G401 (cell line): Measurements from ENCODE around the gene NTRK2. TPM values are rescaled to one million over a fixed set of nuclear protein-coding genes. Genes with fewer than 3 reads are reported as not detected.
A peak's percentile ranks its signal among the peaks of the same experiment; 100 is the strongest.

ENCODE experiments used
- DNase-seq: peaks from one replicate; pipeline ENCODE4 v3.0.0-alpha.2; 2015; ENCODE audit warnings: low spot score
- in situ Hi-C: cut with HindIII; loops from 2 replicates; pipeline ENCODE4 v1.10.0; 2016; ENCODE audit warnings: low sequenced_read_pairs, mixed read lengths
- total RNA-seq: library from RNA; depleted of rRNA; stranded (reverse); fragments of >200 nt; shearing (Covaris generic); gene quantifications from 2 replicates; pipeline ENCODE4 v1.2.3, GENCODE V29; 2014

The NTRK2 gene
- total RNA-seq, 1 experiment from 2014 or later, result not detected

GRCh38 chr9:84807431-84807830, 137.9 kb downstream of the NTRK2 start:
- in situ Hi-C loops, result no loop called here
- no peak for DNase-seq

DNA sequence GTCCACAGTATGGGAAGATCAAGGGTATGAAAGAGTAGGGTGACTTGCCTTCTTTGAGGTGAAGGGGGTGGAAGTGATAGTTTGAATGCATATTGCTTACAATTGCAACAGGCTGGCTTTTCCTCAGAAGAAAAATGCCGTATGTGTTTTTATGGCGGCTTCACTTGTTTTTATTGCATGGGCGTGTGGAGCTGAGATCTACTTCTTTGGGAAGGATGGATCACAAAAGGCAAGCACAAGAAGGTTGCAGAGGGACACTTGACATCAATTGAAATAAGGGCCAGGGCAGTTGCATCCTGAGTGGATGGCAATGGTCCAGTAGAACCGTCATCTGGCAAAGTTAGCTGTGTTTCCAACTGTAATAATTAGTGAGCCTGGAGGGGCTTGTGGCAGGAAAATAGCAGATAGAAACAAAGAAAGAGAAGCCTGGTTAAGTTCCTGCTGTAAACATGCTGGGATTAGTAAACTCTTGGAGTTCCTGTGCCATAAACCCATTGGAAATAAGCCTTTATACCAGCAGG, 138.4 kb downstream of the NTRK2 start:
- in situ Hi-C loops, result no loop called here
- DNase-seq, result peak; percentile 75

DNA sequence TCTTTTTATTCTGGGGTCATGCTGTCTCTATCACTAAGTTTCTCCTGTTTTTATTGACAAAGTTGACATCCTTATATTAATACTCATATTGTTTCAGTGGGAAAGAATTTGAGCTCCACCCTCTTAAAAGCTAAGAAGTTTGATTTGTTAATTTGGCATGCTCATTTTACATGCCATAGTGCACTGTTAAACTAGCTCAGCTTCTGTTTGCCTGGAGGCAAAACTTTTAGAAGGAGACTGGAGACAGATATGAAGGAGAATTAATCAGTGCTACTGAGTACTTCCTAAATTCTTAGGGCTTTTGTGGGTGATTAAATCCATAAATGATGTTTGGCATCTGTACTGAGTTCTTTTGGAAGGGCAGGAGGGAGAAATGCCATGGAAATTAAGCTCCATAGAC, 138.9 kb downstream of the NTRK2 start:
- in situ Hi-C loops, result no loop called here

GRCh38 chr9:84811072-84811750, 141.7 kb downstream of the NTRK2 start:
- DNase-seq, result peak; percentile 63
- in situ Hi-C loops, result no loop called here

More for the DNA sequence above, 138.9 kb downstream of the NTRK2 start:
- no peak for DNase-seq

GRCh38 chr9:84811751-84812074, 142.2 kb downstream of the NTRK2 start:
- in situ Hi-C loops, result no loop called here
- DNase-seq, result no peak

DNA sequence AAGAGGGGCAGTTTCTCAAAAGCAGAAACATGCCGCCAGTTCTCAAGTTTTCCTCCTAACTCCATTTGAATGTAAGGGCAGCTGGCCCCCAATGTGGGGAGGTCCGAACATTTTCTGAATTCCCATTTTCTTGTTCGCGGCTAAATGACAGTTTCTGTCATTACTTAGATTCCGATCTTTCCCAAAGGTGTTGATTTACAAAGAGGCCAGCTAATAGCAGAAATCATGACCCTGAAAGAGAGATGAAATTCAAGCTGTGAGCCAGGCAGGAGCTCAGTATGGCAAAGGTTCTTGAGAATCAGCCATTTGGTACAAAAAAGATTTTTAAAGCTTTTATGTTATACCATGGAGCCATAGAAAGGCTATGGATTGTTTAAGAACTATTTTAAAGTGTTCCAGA, 142.8 kb downstream of the NTRK2 start:
- DNase-seq, result peak; percentile 59
- in situ Hi-C loops, result no loop called here

GRCh38 chr9:84812847-84813246, 143.3 kb downstream of the NTRK2 start:
- no peak for DNase-seq
- in situ Hi-C loops, result no loop called here

DNA sequence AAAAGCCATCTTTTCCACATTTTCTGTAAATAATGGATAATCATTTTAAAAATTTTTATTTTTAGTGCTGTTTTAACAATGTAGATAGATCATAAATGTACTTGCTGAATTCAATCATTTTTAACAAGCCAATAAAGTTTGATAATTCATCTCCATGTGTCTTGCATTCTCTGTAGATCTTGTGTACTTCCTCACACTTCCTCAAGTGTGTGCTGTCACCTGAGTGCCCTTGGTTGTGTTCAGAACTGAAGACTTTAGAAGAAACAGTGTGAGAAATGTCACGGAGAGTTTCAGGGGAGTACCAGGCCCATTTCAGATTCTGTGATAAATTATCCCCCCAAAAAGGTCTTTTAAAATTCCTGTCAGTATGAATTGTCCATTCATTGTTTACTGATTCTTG, 146.0 kb downstream of the NTRK2 start:
- DNase-seq, result no peak
- in situ Hi-C loops, result no loop called here

DNA sequence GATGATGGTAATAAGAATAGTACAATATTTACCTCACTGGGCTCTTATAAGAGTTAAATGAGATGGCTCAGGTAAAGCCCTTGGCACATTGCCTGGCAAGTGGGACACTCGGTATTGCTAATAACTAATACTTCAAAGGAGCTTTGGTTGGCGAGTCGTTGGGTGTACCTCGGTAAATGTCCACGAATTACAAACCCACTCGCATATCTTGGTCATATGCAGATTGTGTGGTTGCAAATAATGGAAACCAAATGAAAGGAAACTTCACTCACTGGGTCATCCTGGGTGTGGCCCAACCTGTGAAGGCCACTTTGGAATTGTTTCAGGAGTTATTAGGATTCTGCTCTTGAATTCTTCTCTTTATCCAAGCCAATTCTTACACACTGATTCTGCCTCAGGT, 147.5 kb downstream of the NTRK2 start:
- in situ Hi-C loops, result no loop called here
- no peak for DNase-seq

GRCh38 chr9:84818791-84819190, 149.3 kb downstream of the NTRK2 start:
- in situ Hi-C loops, result no loop called here
- DNase-seq, result no peak

DNA sequence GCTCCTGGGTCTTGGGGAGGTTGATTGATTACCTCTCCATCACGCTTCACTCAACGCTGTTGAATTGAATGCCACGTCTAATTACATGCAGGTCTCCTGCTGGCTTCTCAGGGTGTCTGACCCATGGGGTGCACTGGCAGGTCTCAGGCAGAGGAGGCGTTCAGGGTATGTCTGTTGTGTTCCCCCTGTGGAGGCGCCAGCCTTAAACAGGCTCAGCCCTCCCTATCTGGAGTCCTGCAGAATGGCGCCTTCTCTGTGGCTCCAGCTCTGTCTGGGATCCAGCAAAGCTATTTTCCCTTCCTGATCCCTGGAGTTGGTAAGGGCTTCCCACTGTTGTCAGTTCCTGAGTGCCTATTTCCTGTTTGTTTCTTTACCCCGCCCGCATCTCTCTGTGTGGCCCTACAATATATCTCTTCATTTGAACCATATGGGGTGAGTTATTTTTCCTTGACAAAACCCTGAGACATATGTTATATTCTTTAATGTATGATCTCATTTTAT, 150.0 kb downstream of the NTRK2 start:
- DNase-seq, result no peak
- in situ Hi-C loops, result no loop called here

DNA sequence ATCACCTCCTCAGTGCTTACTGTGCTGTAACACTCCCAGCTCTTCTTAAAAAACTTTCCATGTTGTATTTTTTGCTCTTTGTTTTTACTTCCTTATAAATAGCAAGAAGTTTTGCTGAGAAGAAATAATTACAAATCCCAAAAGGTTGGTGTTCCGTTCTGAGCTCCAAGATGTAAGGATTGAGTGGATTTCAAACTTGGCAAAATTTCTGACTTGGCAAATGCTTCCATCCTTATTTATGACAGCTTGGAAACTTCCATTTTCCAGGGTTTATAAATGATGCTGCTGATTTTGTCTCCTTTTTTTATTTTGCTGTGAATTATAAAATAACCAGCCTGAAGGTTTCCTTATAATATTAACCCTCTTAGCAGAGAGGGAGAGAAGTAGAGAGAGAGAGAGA, 151.9 kb downstream of the NTRK2 start:
- in situ Hi-C loops, result no loop called here
- DNase-seq, result no peak

GRCh38 chr9:84822589-84823233, 153.2 kb downstream of the NTRK2 start:
- in situ Hi-C loops, result no loop called here
- no peak for DNase-seq

GRCh38 chr9:84823421-84824271, 154.1 kb downstream of the NTRK2 start:
- in situ Hi-C loops, result no loop called here

DNA sequence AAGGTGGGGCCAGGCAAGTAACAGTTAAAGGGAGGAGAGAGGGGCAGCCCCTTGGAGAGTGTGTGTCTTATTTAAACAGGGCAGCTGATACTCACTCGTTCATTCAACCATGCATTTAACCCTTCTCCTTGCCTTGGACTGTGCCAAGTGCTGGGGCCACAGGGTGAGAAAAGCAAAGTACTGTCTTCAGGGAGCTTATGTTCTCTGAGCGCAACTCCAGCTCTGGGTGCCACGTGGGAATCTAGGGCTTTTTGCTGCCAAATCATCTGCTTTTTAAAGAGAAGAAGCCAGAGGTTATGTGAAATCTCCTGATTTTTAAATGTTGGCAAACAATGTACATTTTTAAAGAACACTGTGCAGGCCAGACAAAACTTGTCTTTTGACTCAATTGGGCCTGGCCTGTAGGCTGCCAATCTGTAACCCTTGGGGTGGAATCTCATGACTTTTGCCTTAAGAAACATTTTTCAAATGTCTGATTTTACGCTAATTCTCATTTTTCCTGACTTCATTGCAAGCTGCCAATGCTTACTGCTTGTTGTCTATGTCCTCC, 157.8 kb downstream of the NTRK2 start:
- no peak for DNase-seq
- in situ Hi-C loops, result no loop called here

More at GRCh38 chr9:84823421-84824271, 154.1 kb downstream of the NTRK2 start:
- DNase-seq, result no peak

DNA sequence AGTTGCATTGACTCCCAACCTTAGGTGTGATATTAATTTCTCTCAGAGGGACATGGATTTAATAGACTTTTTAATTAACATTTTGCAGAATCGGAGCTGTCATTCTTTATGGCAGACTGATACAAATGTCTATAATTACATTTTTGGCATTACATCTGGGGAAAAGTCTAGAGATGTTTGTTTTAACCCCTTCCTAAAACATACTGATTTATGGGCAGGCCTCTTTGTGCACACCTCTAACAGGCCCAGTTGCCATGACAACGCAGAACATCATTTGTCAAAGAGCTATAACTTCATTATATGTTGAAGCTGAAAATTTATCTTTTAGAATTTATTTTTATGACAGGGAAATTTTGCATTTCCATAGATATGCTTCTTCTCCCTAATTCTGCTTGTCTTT, 158.5 kb downstream of the NTRK2 start:
- no peak for DNase-seq
- in situ Hi-C loops, result no loop called here

GRCh38 chr9:84829471-84829870, 159.9 kb downstream of the NTRK2 start:
- no peak for DNase-seq
- in situ Hi-C loops, result no loop called here

DNA sequence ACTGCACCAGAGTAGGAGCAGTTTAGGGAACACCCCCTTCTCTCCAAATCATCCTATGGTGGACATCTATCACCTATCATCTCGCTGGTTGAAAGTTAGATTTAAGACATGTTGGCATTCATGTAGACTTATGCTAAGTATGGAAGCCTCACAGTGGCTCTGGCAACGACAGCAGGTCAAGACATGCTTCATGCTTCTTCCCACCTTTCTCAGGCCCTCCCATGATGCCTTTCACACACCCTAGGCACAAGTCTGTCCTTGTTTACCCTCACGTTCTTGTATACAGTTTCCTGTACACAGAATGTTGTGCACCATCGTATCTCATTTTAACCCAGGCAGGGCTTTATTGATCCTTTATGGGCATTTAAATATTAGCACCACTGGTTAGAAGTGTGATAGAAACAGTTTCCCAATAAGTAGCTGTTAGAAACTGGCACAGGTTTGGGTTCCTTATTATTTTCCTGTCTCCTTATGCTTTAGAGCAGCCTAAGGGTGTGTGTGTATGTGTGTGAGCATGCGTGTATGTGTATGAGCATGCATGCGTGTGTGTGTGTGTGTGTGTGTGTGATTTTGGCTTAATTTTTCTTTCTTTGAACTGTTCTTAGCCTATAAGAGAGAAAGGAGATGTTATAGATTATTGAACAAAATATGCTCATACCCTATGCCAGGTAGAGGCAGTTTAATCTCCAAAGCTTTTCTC, 160.6 kb downstream of the NTRK2 start:
- in situ Hi-C loops, result no loop called here

GRCh38 chr9:84831377-84831776, 161.8 kb downstream of the NTRK2 start:
- DNase-seq, result no peak
- in situ Hi-C loops, result no loop called here

More for the DNA sequence above, 160.6 kb downstream of the NTRK2 start:
- no peak for DNase-seq
